GM21737 (cell line): ENCODE results near the gene CCDC172.

ENCODE experiments used
- ATAC-seq: cut with Tn5 transposase; IDR thresholded peaks from one replicate; pipeline ENCODE4 v1.9.1; 2021; ENCODE audit warnings: mild to moderate bottlenecking, moderate library complexity; ENCODE audit not compliant: unreplicated experiment

Gene CCDC172

DNA sequence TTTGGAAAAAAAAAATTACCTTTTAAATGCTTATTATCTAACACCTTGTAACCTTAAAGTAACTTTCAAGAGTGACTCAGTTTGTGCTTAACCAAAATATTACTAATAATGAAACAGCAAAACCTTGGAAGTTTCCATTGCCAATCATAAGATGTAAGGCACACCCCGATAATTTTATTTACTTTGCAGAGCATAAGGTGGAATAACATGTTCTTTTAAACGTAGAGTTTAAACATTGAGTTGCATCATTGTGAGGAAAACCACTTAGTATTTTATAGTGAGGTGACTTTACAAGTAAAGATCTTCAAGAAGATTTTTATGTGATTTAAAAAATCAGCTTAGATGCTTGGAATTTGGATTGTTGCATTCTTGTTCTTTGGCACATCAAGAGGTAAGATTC is 103.4 kb downstream of the CCDC172 start, which contains the start of gene PNLIPRP3:
TSS of gene PNLIPRP3 (plus strand) at position 177 of the 400 bp plus-strand sequence. CDS start at position 343, 166 bp downstream.
- ATAC-seq, result no peak

DNA sequence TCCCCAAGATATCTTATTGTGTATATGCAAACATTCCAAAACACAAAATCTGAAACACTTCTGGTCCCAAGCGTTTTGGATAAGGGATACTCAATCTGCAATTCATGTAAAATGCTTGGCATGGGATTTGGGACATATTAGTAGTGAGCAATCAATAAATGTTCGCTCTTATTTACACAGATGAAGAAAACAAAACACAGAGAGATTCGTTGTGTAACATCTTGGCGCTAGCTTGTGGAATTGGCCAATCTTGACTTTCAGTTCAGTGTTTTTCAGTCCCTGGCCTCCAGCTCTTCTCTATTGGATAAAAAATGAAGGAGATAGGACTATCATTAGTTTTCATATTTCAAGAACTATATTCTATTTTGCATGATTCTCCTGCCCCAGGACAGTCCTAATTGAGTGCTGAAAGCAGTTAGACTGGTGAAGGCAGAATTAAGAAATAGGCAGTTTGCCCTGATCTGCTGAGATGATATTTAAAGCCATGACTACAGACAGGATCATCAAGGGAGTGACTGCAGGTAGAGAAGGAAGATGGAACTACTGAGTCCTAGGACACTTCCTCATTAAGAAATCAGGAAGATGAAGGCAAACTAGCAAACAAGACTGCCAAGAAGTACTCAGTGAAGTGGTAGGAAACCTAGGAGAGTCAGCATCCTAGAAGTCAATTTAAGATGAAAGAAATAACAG is 105.2 kb downstream of the CCDC172 start:
- no peak for ATAC-seq
